Hepatocyte (in vitro differentiated cells): ENCODE data around the gene SMAP2.

Source experiments
- EZH2 ChIP-seq: fragments of 200-600 bp; sonication (generic); IDR thresholded peaks from 2 replicates; pipeline ENCODE4 v1.6.1; 2016; ENCODE audit warnings: antibody characterized with exemption, mild to moderate bottlenecking, borderline replicate concordance
- TF ChIP-seq, protein P1 (sequence below): fragments of 200-600 bp; sonication (generic); IDR thresholded peaks from 2 replicates; pipeline ENCODE4 v1.5.1; 2016; ENCODE audit warnings: antibody characterized with exemption, mild to moderate bottlenecking; ENCODE audit not compliant: poor library complexity

DNA sequence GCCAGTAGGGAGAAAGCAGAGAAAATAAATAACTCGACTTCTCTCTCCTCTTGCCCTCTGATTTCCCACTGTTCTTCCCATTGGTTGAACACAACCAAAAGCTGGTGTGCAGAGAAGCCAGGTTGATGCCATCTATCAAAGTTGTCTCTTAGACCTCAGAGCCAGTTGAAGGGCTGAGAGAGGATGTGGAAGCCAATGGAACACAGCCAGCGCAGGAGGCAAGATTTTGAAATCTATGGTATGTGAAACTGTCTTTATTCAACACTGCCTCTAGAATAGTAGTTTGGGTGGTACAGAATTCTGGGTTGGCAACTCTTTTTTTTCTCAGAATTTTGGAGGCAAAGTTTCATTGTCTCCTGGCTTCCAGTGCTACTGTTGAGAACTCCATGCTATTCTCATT is 11.3 kb upstream of the SMAP2 start:
- no peak for TF ChIP-seq EZH2
- TF ChIP-seq, protein P1, sequence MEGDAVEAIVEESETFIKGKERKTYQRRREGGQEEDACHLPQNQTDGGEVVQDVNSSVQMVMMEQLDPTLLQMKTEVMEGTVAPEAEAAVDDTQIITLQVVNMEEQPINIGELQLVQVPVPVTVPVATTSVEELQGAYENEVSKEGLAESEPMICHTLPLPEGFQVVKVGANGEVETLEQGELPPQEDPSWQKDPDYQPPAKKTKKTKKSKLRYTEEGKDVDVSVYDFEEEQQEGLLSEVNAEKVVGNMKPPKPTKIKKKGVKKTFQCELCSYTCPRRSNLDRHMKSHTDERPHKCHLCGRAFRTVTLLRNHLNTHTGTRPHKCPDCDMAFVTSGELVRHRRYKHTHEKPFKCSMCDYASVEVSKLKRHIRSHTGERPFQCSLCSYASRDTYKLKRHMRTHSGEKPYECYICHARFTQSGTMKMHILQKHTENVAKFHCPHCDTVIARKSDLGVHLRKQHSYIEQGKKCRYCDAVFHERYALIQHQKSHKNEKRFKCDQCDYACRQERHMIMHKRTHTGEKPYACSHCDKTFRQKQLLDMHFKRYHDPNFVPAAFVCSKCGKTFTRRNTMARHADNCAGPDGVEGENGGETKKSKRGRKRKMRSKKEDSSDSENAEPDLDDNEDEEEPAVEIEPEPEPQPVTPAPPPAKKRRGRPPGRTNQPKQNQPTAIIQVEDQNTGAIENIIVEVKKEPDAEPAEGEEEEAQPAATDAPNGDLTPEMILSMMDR, result no peak
